ENCODE results near the gene KIAA0513.
A peak's percentile ranks its signal among the peaks of the same experiment; 100 is the strongest.

The KIAA0513 gene, protein sequence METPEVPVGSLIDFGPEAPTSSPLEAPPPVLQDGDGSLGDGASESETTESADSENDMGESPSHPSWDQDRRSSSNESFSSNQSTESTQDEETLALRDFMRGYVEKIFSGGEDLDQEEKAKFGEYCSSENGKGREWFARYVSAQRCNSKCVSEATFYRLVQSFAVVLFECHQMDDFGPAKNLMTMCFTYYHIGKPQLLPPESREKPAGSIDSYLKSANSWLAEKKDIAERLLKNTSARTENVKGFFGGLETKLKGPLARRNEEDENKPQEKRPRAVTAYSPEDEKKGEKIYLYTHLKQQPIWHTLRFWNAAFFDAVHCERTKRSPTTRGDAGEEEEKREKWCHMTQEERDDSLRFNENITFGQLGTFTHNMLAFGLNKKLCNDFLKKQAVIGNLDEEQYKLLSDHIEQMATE

GRCh38 chr16:85027349-85027957 is at the start of gene KIAA0513:
TSS of gene KIAA0513 (plus strand) at chr16:85027795. CDS start at chr16:85067072, 39,277 bp downstream.
- DNase-seq: peak; percentile 95

DNA sequence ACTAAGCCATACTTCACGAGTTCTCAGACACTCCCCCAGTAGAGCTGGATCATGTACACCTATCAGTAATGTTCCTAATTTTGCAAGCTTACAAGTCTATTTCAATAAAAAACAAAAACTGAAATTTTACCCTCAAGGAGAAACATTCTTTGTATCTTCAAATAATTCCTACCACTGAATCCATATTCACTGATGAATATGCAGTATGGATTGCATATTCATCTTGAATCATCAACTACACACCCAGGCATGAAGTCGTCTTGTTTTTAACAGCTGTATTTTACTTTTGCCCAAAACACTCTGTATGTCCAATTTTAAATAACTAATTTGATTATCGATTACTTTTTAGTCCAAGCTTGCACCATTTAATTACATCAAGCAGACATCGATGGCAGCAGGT is 48.1 kb upstream of the KIAA0513 start:
- DNase-seq: no peak

GRCh38 chr16:84982434-84982833 is 45.2 kb upstream of the KIAA0513 start:
- no peak for DNase-seq

DNA sequence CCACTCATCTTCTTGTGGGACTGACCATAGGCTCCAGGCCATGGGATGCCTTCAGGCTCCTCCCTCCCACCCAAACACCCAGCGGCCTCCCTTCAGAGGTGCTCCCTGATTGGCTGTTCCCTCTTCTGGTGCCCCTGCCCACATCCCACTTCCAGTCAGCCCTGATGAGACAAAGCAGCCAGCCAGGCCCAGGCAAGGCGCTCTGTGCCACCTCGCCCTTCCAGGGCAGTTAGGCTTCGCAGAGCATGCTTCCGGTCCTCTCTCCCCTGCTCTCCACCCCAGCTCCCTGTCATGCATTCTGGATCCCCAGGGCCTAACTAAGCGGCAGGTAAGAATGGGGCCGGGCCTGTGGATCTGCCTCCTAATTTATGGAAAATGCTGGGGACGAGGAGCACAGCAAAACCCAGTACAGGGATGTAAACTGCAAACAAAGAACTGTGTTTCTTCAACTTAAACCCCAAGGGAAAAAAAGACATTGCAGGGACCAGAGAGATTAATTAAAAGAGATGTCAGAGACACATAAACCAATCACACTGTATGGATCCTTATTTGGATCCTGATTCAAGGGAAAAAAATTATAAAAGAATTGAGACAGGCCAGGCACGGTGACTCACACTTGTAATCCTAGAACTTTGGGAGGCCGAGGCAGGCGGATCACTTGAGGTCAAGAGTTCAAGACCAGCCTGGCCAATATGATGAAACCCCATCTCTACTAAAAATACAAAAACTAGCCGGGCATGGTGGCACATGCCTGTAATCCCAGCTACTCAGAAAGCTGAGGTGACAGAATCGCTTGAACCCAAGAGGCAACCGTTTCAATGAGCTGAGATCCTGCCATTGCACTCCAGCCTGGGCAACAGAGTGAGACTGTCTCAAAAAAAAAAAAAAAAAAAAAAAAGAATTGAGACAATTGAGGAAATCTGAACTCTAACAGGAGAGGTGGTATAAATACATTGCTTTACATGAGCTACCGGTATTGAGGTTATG is 42.2 kb upstream of the KIAA0513 start:
- DNase-seq: no peak

- no peak for DNase-seq
Measured at GRCh38 chr16:84986102-84986501, 41.5 kb upstream of the KIAA0513 start.

GRCh38 chr16:84986879-84987278 is 40.7 kb upstream of the KIAA0513 start:
- no peak for DNase-seq

DNA sequence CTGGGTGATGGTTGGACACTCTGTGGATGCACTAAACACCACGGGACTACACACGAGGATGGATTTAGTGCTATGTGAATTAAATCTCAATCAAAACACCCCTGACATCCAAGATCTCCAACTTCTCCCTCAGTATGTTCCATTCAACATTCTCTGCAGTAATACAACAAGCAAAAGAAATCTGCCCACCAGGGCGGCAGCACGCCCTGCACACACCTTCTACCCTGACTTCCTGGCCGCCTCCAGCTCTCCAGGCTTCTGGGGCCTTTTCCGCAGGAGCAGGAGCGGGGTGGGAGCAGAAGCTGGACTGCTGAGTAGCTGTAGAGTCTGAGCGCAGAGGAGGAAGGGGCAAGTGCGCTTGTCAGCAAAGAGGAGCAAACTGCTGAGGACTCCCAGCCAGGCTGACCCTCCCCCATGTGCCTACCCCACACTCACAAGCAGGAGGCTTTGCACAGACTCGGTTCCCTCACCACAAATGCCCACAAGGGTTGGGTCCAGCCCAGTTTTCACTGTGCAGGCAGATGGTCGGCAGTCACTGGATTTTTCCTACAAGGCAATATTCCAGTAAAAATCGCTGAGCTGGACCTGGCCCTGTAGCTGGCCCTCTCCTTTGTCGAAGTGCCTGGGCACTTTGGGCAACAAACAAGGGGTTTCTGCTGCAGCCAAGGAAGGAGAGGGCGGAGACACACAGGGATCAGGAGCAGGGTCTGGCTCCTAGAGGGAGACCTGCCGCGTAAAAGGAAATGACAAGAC is 39.1 kb upstream of the KIAA0513 start:
- DNase-seq: no peak

- no peak for DNase-seq
Measured at GRCh38 chr16:84989749-84990620, 37.6 kb upstream of the KIAA0513 start.

- no peak for DNase-seq
Measured at GRCh38 chr16:84990782-84991181, 36.8 kb upstream of the KIAA0513 start.

DNA sequence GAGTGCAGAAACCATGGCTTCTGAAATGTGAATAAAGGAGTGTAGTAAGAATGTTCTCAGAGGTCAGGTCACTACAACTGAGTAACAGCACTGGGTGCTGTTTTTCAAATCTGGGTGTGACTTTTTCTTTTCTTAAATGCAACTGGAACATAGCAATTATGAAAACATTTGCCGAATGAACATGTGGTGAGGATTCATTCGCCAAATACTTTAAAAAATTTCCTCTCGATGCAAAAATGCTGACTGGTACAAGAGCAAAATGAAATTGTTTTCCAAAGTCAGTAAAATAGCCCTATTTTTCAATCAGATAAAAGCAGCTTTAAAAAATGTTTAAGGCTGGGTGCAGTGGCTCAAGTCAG is 34.9 kb upstream of the KIAA0513 start:
- DNase-seq: no peak

GRCh38 chr16:84993926-84994325 is 33.7 kb upstream of the KIAA0513 start:
- DNase-seq: no peak

GRCh38 chr16:84995663-84996062 is 31.9 kb upstream of the KIAA0513 start:
- DNase-seq: peak; percentile 22

DNA sequence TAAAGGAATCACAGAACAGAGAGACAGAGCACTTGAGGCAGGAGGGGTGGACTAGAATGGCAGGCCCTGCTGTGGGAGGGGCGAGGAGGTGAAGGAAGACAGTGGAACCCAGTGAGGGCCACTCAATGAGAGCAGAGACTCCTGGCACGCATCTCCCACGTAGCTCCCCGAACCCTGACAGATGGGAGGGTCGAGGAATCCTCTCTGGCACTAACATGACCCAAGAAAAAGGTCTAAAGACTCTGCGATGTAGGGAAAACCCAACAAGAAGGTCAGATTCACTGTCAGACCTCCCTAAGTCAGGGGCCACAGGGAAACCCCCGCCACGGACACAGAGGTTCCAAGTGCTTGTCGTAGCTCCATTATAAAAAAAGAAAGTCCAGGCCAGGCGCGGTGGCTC is 31.2 kb upstream of the KIAA0513 start:
- DNase-seq: no peak

DNA sequence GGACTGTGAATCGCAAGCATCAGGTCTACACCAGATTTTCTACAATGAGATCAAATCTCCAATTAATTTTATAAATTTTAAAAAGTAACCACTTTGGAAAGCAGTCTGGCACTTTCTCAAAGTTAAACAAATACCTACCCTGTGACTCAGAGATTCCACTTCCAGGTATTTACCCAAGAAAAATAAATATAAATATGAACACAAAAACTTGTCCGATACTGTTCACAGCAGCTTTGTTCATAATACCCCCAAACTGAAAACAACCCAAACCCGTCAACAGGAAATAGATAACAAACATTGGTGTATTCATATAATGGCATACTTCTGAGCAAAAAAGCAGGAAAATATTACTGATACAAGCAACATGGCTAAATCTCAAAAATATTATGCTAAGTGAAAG is 28.4 kb upstream of the KIAA0513 start:
- no peak for DNase-seq

DNA sequence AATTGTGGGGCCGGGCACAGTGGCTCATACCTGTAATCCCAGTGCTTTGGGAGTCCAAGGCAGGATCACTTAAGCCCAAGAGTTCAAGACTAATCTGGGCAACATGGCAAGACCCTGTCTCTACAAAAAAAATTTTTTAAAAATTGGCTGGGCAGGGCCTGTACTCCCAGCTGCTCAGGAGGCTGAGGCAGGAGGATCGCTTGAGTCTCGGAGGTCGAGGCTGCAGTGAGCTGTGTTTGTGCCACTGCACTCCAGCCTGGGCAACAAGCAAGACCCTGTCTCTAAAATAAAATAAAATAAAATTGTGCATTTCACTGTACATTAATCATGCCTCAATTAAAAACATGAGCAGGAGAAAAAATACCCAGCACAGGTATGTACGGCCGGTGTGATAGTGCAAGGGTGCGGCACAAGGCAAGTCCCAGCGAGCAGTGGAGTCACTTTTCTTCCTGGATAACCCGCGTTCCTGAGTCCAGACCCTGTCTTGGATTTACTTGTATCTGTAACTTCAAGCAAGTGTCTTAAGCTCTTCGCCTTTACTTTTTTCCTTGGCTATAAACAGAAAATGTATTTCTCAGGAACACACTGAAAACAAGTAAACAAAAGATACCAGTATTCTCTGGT is 27.6 kb upstream of the KIAA0513 start:
- no peak for DNase-seq

GRCh38 chr16:85002099-85002541 is 25.5 kb upstream of the KIAA0513 start:
- no peak for DNase-seq

- DNase-seq: no peak
Measured at GRCh38 chr16:85002608-85003007, 25.0 kb upstream of the KIAA0513 start.

DNA sequence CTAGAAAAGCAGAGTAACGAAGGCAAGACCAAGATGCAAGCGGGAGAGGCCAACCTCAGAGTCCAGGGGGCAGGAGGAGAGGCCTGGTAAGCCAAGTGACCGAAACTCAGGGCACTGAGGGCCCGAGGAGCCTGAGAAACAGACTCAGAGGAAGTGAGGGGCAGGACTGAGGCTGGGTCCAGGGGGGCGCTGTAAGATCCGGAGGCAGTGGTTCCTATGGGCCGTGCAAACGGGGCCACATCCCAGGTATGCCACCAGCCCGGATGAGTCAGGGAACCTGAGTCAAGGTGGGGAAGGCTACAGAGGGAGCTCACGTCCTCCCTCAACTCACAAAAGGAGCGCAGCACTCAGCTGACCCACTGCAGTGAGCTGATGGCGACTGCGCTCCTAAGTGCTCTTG is 24.5 kb upstream of the KIAA0513 start:
- DNase-seq: no peak

DNA sequence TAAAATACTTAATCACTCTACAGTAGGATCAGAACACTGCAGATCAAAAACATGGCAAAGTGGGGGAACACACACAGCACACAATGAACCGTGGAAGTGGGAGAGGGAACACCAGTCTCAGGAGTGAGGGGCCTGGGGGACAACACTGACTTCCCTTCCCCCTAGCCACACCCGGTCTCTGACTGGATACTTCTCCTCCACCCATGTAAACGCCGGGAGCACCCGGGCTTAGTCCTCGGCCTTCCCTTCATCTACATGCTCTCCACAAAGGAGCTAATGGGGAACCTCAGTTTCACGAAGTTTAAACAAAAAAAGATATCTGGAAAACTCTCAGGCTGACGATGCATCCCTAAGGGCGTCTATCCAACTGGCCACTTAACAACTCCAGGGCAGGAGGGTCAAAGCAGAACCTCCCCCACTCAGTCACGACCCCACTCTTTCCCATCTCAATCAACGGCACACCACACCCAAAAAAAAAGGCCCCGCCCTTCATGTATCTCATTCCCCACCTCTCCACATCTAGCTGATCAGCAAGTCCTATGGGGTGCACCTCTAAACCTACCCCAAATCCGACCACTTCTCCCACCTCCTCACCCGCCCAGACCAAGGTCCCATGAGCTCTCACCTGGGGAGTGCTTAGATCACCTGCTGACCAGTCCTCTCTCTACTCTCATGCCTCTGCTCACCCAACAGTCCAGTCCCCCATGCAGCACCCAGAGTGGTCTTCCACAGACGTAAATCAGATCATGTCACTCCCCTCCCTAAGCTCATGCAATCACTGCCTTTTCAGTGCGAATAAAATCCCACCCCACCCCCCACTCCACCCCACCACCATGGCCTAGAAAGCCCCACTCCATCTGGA is 23.6 kb upstream of the KIAA0513 start:
- no peak for DNase-seq

GRCh38 chr16:85004587-85005205 is 22.9 kb upstream of the KIAA0513 start:
- no peak for DNase-seq

Data from stimulated activated CD4-positive, alpha-beta T cell treated with anti-CD3 and anti-CD28 coated beads, Interleukin-1b, Interleukin-23, amount 100 ng/mL, for 48 hours (primary cell).